Measurements from ENCODE around the gene HOXC4. TPM values are rescaled to one million over a fixed set of nuclear protein-coding genes. Genes with fewer than 3 reads are reported as not detected.
"Not testable (repeated sequence)": the region's sequence is repeated elsewhere in the genome, so short reads cannot be mapped to it uniquely, and the experiment has no call there.

HOXC4 gene
- total RNA-seq, 3 donors from 2014 or later, result 1.8 to 2.3 (median 1.9) TPM

GRCh38 chr12:54068418-54069070 is 14.9 kb downstream of the HOXC4 start:
- no peak for TF ChIP-seq POLR2AphosphoS5 (IDR thresholded peaks at IDR 0.05)
- TF ChIP-seq POLR2A (IDR thresholded peaks at IDR 0.05), result no peak
- no peak for TF ChIP-seq CTCF (IDR thresholded peaks at IDR 0.05)
- no peaks in the 10 kb centered on the region for H3K4me1 ChIP-seq
- no peak overlapping the region for H3K4me3 ChIP-seq
- no peaks in the 10 kb centered on the region for H3K36me3 ChIP-seq
- H3K27ac ChIP-seq, result no peak overlapping the region
- no peaks in the 10 kb centered on the region for H3K9me3 ChIP-seq
- no peak for DNase-seq (ENCODE audit: low spot score in 2 of 2)
- H3K27me3 ChIP-seq, result no peaks in the 10 kb centered on the region
- intact Hi-C loops (cut with DNase I; ENCODE audit: low total_unique reads), result no loop called here

- DNase-seq (ENCODE audit: low spot score in 2 of 2), result no peak
- no peak overlapping the region for H3K4me3 ChIP-seq
- intact Hi-C loops (cut with DNase I; ENCODE audit: low total_unique reads), result no loop called here
- TF ChIP-seq POLR2A (IDR thresholded peaks at IDR 0.05) (no peak), POLR2AphosphoS5 (IDR thresholded peaks at IDR 0.05) (no peak), CTCF (IDR thresholded peaks at IDR 0.05) (no peak)
- H3K4me1 ChIP-seq, result no peaks in the 10 kb centered on the region
- no peaks in the 10 kb centered on the region for H3K27me3 ChIP-seq
- no peaks in the 10 kb centered on the region for H3K9me3 ChIP-seq
- H3K36me3 ChIP-seq, result no peaks in the 10 kb centered on the region
- no peak overlapping the region for H3K27ac ChIP-seq
Observed at GRCh38 chr12:54071942-54072341, 18.3 kb downstream of the HOXC4 start.

GRCh38 chr12:54074308-54074707 is 20.7 kb downstream of the HOXC4 start:
- Histone ChIP-seq H3K4me3 (no peak overlapping the region), H3K27ac (no peak overlapping the region), H3K36me3 (no peaks in the 10 kb centered on the region), H3K9me3 (no peaks in the 10 kb centered on the region), H3K27me3 (no peaks in the 10 kb centered on the region), H3K4me1 (no peaks in the 10 kb centered on the region)
- no peak for DNase-seq (ENCODE audit: low spot score in 2 of 2)
- TF ChIP-seq CTCF (IDR thresholded peaks at IDR 0.05), result no peak
- no peak for TF ChIP-seq POLR2A (IDR thresholded peaks at IDR 0.05)
- no peak for TF ChIP-seq POLR2AphosphoS5 (IDR thresholded peaks at IDR 0.05)
- intact Hi-C loops (cut with DNase I; ENCODE audit: low total_unique reads), result no loop called here

- TF ChIP-seq CTCF (IDR thresholded peaks at IDR 0.05) (no peak), POLR2A (IDR thresholded peaks at IDR 0.05) (no peak), POLR2AphosphoS5 (IDR thresholded peaks at IDR 0.05) (no peak)
- Histone ChIP-seq H3K4me3 (no peak overlapping the region), H3K9me3 (no peaks in the 10 kb centered on the region), H3K27ac (no peak overlapping the region), H3K4me1 (no peaks in the 10 kb centered on the region), H3K36me3 (no peaks in the 10 kb centered on the region), H3K27me3 (no peaks in the 10 kb centered on the region)
- intact Hi-C loops (cut with DNase I; ENCODE audit: low total_unique reads), result no loop called here
- DNase-seq (ENCODE audit: low spot score in 2 of 2), result no peak
Observed at GRCh38 chr12:54075409-54075808, 21.8 kb downstream of the HOXC4 start.

- no peaks in the 10 kb centered on the region for H3K9me3 ChIP-seq
- H3K36me3 ChIP-seq, result no peaks in the 10 kb centered on the region
- H3K27me3 ChIP-seq, result no peaks in the 10 kb centered on the region
- intact Hi-C loops (cut with DNase I; ENCODE audit: low total_unique reads), result no loop called here
- H3K4me1 ChIP-seq, result no peaks in the 10 kb centered on the region
- peak overlapping the region in 1 of 2 donors; percentile 38 for H3K27ac ChIP-seq
- no peak for DNase-seq (ENCODE audit: low spot score in 2 of 2)
- no peak for TF ChIP-seq CTCF (IDR thresholded peaks at IDR 0.05)
- no peak for TF ChIP-seq POLR2A (IDR thresholded peaks at IDR 0.05)
- TF ChIP-seq POLR2AphosphoS5 (IDR thresholded peaks at IDR 0.05), result no peak
- no peak overlapping the region for H3K4me3 ChIP-seq
Observed at GRCh38 chr12:54075974-54076373, 22.3 kb downstream of the HOXC4 start.

GRCh38 chr12:54077843-54078242 is 24.2 kb downstream of the HOXC4 start:
- H3K9me3 ChIP-seq; H3K36me3 ChIP-seq; DNase-seq (ENCODE audit: low spot score in 2 of 2); H3K4me1 ChIP-seq; H3K27me3 ChIP-seq; intact Hi-C loops (cut with DNase I; ENCODE audit: low total_unique reads): not testable (repeated sequence)
- H3K4me3 ChIP-seq, result peak overlapping the region; percentile 25 to 57 (median 29)
- H3K27ac ChIP-seq, result peak overlapping the region; percentile 76 to 78

- H3K36me3 ChIP-seq; intact Hi-C loops (cut with DNase I; ENCODE audit: low total_unique reads); H3K4me1 ChIP-seq; H3K9me3 ChIP-seq; H3K27me3 ChIP-seq; DNase-seq (ENCODE audit: low spot score in 2 of 2): not testable (repeated sequence)
- H3K27ac ChIP-seq, result peak overlapping the region; percentile 77 to 90
- H3K4me3 ChIP-seq, result peak overlapping the region; percentile 27 to 58 (median 37)
Observed at GRCh38 chr12:54079115-54079514, 25.5 kb downstream of the HOXC4 start.
